K562 (cell line): ENCODE data around the gene RTBDN. TPM values are rescaled to one million over a fixed set of nuclear protein-coding genes. Genes with fewer than 3 reads are reported as not detected.

Source experiments
- ELF1 ChIP-seq: fragments of 200-800 bp; sonication (Bioruptor generic); IDR thresholded peaks from 2 replicates; pipeline ENCODE4 v1.6.1; 2016; ENCODE audit warnings: missing genetic modification characterization, missing compliant biosample characterization
- ETV1 ChIP-seq: fragments of 450-650 bp; conservative IDR thresholded peaks from 2 replicates; pipeline ENCODE4 v1.6.1; 2016; ENCODE audit warnings: missing genetic modification characterization, control low read depth, low read depth, missing compliant biosample characterization
- ILK ChIP-seq: fragments of 450-650 bp; IDR thresholded peaks from 2 replicates; pipeline ENCODE4 v1.6.1; 2016; ENCODE audit warnings: missing genetic modification characterization, low read depth, mild to moderate bottlenecking, missing compliant biosample characterization, moderate library complexity, borderline replicate concordance
- IRF2 ChIP-seq: sonication (generic); formaldehyde crosslinking; IDR thresholded peaks from 2 replicates; pipeline ENCODE4 v1.8.1; 2022; ENCODE audit warnings: mild to moderate bottlenecking, missing genetic modification reagents
- NRF1 ChIP-seq, 2 experiments: fragments of 450-650 bp; IDR thresholded peaks in 1 of 2; conservative IDR thresholded peaks in 1 of 2; 2 replicates each; pipeline ENCODE4 v1.6.1; 2014; ENCODE audit warnings: mild to moderate bottlenecking in 2 of 2
- SREBF1 ChIP-seq: fragments of 150-350 bp; IDR thresholded peaks from 2 replicates; pipeline ENCODE4 v1.6.1; 2014; ENCODE audit warnings: antibody characterized with exemption, low read depth, low read length, borderline replicate concordance
- TAL1 ChIP-seq: fragments of 450-650 bp; IDR thresholded peaks from 2 replicates; pipeline ENCODE4 v1.6.1; 2016; ENCODE audit warnings: mild to moderate bottlenecking
- TCF7 ChIP-seq: sonication (generic); IDR thresholded peaks from 2 replicates; pipeline ENCODE4 v1.6.1; 2016; ENCODE audit warnings: antibody characterized with exemption, borderline replicate concordance
- ZBTB7A ChIP-seq: IDR thresholded peaks from 2 replicates; pipeline ENCODE4 v1.6.1; 2011; ENCODE audit warnings: low read depth, mild to moderate bottlenecking, low read length, moderate library complexity, borderline replicate concordance; ENCODE audit not compliant: control insufficient read depth
- ZKSCAN1 ChIP-seq: fragments of 150-350 bp; IDR thresholded peaks from 2 replicates; pipeline ENCODE4 v1.6.1; 2016; ENCODE audit warnings: low read depth, low read length
- ZNF24 ChIP-seq: fragments of 450-650 bp; IDR thresholded peaks from 2 replicates; pipeline ENCODE4 v1.6.1; 2016
- polyA plus RNA-seq, 8 experiments: library from polyadenylated mRNA; depleted of rRNA in 4 of 8; stranded (reverse) in 5 of 8; unstranded in 3 of 8; fragments of >200 nt; fragmentation: Nextera tagmentation in 2 of 8; fragmentation: Illumina TruSeq in 1 of 8; extraction: Ambion mirVana in 2 of 8; extraction: Trizol in 1 of 8; gene quantifications; 2 replicates each; pipeline versions ENCODE4 v1.2.1 to v1.2.3, GENCODE V29; 2011 to 2014; ENCODE audit warnings: inconsistent platforms in 1 of 8, missing spikeins in 1 of 8
- total RNA-seq, 7 experiments: library from RNA; depleted of rRNA in 6 of 7; stranded (reverse); fragments of >200 nt in 6 of 7; fragmentation: Illumina TruSeq in 2 of 7; extraction: Trizol in 2 of 7; gene quantifications; 2 replicates each; pipeline versions ENCODE4 v1.2.1 to v1.2.3, GENCODE V29; 2011 to 2021; ENCODE audit warnings: low replicate concordance in 1 of 7
- TF ChIP-seq, protein P1 (sequence below): fragments of 450-650 bp; formaldehyde crosslinking; IDR thresholded peaks from 2 replicates; pipeline ENCODE4 v1.4.0; 2022; ENCODE audit warnings: mild to moderate bottlenecking, moderate library complexity
- TF ChIP-seq, protein P2 (sequence below): sonication (generic); formaldehyde crosslinking; IDR thresholded peaks from 2 replicates; pipeline ENCODE4 v1.8.0; 2022; ENCODE audit warnings: mild to moderate bottlenecking, missing genetic modification reagents
- TF ChIP-seq, protein P3 (sequence below): fragments of 250-450 bp; sonication (Bioruptor Pico); IDR thresholded peaks from 2 replicates; pipeline ENCODE4 v1.4.0; 2020
- TF ChIP-seq, protein P4 (sequence below): sonication (generic); formaldehyde crosslinking; IDR thresholded peaks from 2 replicates; pipeline ENCODE4 v1.9.0; 2022; ENCODE audit warnings: mild to moderate bottlenecking, missing genetic modification reagents
- TF ChIP-seq, protein P5 (sequence below), 2 experiments: IDR thresholded peaks; 2 replicates each; pipeline ENCODE4 v1.6.1; 2011; ENCODE audit warnings: borderline replicate concordance in 1 of 2, control low read depth in 1 of 2, low read depth in 1 of 2, low read length in 1 of 2, mild to moderate bottlenecking in 1 of 2, mixed read lengths in 1 of 2, moderate library complexity in 1 of 2; ENCODE audit not compliant: insufficient read depth in 1 of 2, insufficient read length in 1 of 2, poor library complexity in 1 of 2, severe bottlenecking in 1 of 2; ENCODE audit errors: extremely low read depth in 1 of 2

Gene RTBDN
- total and polyA plus RNA-seq, 9 of the 15 experiments (the other 6 are each of a cell fraction or from before 2014, with no cell fraction given): 0.20 to 2.3 (median 0.72) TPM; not detected in 1

DNA sequence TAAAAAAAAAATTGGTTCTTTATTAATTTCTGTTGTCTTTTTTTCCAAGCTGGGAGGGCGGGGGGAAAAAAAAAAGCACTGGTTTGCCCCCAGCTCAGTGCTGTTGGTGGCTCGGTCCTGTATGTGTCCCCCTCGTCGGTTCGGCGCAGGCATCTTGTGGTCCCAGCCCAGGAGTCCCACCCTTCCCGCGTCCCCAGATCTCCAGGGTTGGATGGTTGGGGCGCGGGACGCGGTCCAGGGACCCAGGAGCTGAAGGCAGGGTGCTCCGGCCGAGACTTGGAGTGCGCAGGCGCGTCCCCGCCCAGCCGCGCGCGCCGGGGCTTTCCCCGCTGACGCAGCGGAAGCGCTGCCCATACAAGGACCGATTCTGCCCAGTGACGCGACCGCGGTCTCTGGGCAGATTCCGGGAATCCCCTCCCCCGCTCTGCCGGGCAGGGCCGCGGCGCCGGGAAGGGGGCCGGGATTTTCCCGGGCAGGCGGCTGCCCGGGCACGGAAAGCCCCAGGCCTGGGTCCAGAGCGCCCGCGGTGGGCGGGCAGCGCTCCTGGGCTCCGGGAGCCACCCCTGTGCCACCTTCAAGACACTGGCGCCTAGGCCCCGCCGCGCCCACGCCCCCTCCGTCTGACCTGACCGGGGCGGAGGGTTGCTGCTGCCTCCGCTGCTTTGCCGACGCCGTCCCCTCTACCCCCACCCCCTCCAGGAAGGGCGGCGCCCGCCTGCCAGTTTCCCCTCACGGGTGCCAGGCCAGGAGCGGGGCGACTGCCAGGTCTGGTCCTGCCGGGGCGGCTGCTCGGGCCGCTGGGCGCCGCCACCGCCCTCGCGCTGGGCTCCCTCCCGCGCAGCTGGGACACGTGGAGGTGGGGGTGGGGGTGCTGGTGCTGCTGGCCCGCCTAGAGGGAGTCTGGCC lies 40.8 kb downstream of the RTBDN start (continued):
- TF ChIP-seq, protein P1, sequence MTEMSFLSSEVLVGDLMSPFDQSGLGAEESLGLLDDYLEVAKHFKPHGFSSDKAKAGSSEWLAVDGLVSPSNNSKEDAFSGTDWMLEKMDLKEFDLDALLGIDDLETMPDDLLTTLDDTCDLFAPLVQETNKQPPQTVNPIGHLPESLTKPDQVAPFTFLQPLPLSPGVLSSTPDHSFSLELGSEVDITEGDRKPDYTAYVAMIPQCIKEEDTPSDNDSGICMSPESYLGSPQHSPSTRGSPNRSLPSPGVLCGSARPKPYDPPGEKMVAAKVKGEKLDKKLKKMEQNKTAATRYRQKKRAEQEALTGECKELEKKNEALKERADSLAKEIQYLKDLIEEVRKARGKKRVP: 0 out of 2 replicates have a peak, but pooled peaks have one; percentile 51
- TF ChIP-seq ELF1 (no peak), NRF1 (conservative IDR thresholded peaks at IDR 0.05 in 1 of 2, IDR thresholded peaks at IDR 0.05 in 1 of 2) (peak; percentile 93 to 94), TAL1 (no peak), ILK (tag) (no peak), IRF2 (CRISPR knock-in tag) (no peak), ZNF24 (no peak), ZBTB7A (peak; percentile 23; the same call in 1 of the 2 replicates), SREBF1 (no peak), ETV1 (tag) (no peak), ZKSCAN1 (no peak), TCF7 (no peak)
- TF ChIP-seq, protein P2, sequence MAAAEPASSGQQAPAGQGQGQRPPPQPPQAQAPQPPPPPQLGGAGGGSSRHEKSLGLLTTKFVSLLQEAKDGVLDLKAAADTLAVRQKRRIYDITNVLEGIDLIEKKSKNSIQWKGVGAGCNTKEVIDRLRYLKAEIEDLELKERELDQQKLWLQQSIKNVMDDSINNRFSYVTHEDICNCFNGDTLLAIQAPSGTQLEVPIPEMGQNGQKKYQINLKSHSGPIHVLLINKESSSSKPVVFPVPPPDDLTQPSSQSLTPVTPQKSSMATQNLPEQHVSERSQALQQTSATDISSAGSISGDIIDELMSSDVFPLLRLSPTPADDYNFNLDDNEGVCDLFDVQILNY (CRISPR knock-in tag): no peak
- TF ChIP-seq, protein P3, sequence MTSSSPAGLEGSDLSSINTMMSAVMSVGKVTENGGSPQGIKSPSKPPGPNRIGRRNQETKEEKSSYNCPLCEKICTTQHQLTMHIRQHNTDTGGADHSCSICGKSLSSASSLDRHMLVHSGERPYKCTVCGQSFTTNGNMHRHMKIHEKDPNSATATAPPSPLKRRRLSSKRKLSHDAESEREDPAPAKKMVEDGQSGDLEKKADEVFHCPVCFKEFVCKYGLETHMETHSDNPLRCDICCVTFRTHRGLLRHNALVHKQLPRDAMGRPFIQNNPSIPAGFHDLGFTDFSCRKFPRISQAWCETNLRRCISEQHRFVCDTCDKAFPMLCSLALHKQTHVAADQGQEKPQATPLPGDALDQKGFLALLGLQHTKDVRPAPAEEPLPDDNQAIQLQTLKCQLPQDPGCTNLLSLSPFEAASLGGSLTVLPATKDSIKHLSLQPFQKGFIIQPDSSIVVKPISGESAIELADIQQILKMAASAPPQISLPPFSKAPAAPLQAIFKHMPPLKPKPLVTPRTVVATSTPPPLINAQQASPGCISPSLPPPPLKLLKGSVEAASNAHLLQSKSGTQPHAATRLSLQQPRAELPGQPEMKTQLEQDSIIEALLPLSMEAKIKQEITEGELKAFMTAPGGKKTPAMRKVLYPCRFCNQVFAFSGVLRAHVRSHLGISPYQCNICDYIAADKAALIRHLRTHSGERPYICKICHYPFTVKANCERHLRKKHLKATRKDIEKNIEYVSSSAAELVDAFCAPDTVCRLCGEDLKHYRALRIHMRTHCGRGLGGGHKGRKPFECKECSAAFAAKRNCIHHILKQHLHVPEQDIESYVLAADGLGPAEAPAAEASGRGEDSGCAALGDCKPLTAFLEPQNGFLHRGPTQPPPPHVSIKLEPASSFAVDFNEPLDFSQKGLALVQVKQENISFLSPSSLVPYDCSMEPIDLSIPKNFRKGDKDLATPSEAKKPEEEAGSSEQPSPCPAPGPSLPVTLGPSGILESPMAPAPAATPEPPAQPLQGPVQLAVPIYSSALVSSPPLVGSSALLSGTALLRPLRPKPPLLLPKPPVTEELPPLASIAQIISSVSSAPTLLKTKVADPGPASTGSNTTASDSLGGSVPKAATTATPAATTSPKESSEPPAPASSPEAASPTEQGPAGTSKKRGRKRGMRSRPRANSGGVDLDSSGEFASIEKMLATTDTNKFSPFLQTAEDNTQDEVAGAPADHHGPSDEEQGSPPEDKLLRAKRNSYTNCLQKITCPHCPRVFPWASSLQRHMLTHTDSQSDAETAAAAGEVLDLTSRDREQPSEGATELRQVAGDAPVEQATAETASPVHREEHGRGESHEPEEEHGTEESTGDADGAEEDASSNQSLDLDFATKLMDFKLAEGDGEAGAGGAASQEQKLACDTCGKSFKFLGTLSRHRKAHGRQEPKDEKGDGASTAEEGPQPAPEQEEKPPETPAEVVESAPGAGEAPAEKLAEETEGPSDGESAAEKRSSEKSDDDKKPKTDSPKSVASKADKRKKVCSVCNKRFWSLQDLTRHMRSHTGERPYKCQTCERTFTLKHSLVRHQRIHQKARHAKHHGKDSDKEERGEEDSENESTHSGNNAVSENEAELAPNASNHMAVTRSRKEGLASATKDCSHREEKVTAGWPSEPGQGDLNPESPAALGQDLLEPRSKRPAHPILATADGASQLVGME (CRISPR knock-in tag): no peak
- TF ChIP-seq, protein P4, sequence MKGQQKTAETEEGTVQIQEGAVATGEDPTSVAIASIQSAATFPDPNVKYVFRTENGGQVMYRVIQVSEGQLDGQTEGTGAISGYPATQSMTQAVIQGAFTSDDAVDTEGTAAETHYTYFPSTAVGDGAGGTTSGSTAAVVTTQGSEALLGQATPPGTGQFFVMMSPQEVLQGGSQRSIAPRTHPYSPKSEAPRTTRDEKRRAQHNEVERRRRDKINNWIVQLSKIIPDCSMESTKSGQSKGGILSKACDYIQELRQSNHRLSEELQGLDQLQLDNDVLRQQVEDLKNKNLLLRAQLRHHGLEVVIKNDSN (CRISPR knock-in tag): peak; percentile 54
- TF ChIP-seq, protein P5, sequence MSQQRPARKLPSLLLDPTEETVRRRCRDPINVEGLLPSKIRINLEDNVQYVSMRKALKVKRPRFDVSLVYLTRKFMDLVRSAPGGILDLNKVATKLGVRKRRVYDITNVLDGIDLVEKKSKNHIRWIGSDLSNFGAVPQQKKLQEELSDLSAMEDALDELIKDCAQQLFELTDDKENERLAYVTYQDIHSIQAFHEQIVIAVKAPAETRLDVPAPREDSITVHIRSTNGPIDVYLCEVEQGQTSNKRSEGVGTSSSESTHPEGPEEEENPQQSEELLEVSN (IDR thresholded peaks at IDR 0.05; ENCODE audit: borderline replicate concordance in 1 of 2, extremely low read depth in 1 of 2, insufficient read depth in 1 of 2, insufficient read length in 1 of 2, low read depth in 1 of 2, low read length in 1 of 2, poor library complexity in 1 of 2, severe bottlenecking in 1 of 2): peak; percentile 92 to 99
